Keratinocyte (primary cell): Measurements from ENCODE around the gene AMIGO1. TPM values are rescaled to one million over a fixed set of nuclear protein-coding genes. Genes with fewer than 3 reads are reported as not detected.
A peak's percentile ranks its signal among the peaks of the same experiment; 100 is the strongest.

Experiments
- DNase-seq: peaks from one replicate; pipeline ENCODE4 v3.0.0-alpha.2; 2011; ENCODE audit warnings: low read depth, missing footprints, low spot score
- FAIRE-seq: peaks from 2 replicates; lab custom pipeline; 2011; peaks lifted over from hg19 to GRCh38; lab: Jason Lieb, UNC
- H2AFZ ChIP-seq: 2 replicates; pipeline ENCODE4 v1.6.0; 2012; ENCODE audit warnings: low read length, control low read depth, inconsistent platforms; ENCODE audit not compliant: control insufficient read depth
- H3K27ac ChIP-seq: 2 replicates; pipeline ENCODE4 v1.5.1; 2011; ENCODE audit warnings: low read length; ENCODE audit not compliant: control insufficient read depth, insufficient read depth
- H3K27me3 ChIP-seq: 3 replicates; pipeline ENCODE4 v1.6.0; 2011; ENCODE audit warnings: low read length; ENCODE audit not compliant: control insufficient read depth, insufficient read depth; ENCODE audit errors: extremely low read depth
- H3K36me3 ChIP-seq, 2 experiments: 2 replicates in 1 of 2; 3 replicates in 1 of 2; pipeline ENCODE4 v1.5.1; 2011; ENCODE audit warnings: low read length in 2 of 2, mild to moderate bottlenecking in 1 of 2; ENCODE audit not compliant: control insufficient read depth in 2 of 2, insufficient read depth in 2 of 2; ENCODE audit errors: extremely low read depth in 1 of 2
- H3K4me1 ChIP-seq: 3 replicates; pipeline ENCODE4 v1.5.1; 2011; ENCODE audit warnings: low read length; ENCODE audit not compliant: control insufficient read depth, insufficient read depth; ENCODE audit errors: extremely low read depth
- H3K4me2 ChIP-seq: 3 replicates; pipeline ENCODE4 v1.6.0; 2011; ENCODE audit warnings: low read depth, low read length; ENCODE audit not compliant: control insufficient read depth, insufficient read depth; ENCODE audit errors: extremely low read depth
- H3K4me3 ChIP-seq, 3 experiments: fragments of 200-600 bp in 1 of 3; sonication (generic) in 1 of 3; 2 replicates in 2 of 3; 3 replicates in 1 of 3; pipeline ENCODE4 v1.5.1; 2011 to 2016; ENCODE audit warnings: low read length in 3 of 3, mild to moderate bottlenecking in 3 of 3, control low read depth in 2 of 3, inconsistent platforms in 1 of 3, low read depth in 1 of 3, mixed read lengths in 1 of 3, mixed run types in 1 of 3, moderate library complexity in 1 of 3; ENCODE audit not compliant: control insufficient read depth in 2 of 3, insufficient read depth in 2 of 3; ENCODE audit errors: extremely low read depth in 1 of 3
- H3K79me2 ChIP-seq: 2 replicates; pipeline ENCODE4 v1.6.0; 2012; ENCODE audit warnings: low read length; ENCODE audit not compliant: control insufficient read depth, insufficient read depth
- H3K9ac ChIP-seq: 3 replicates; pipeline ENCODE4 v1.6.0; 2011; ENCODE audit warnings: low read length; ENCODE audit not compliant: control insufficient read depth, insufficient read depth; ENCODE audit errors: extremely low read depth
- H3K9me1 ChIP-seq: 3 replicates; pipeline ENCODE4 v1.6.0; 2011; ENCODE audit warnings: low read length; ENCODE audit not compliant: control insufficient read depth, insufficient read depth; ENCODE audit errors: extremely low read depth
- H3K9me3 ChIP-seq: 2 replicates; pipeline ENCODE4 v1.5.1; 2012; ENCODE audit warnings: low read depth, low read length; ENCODE audit not compliant: control insufficient read depth
- H4K20me1 ChIP-seq: 3 replicates; pipeline ENCODE4 v1.6.0; 2011; ENCODE audit warnings: low read length; ENCODE audit not compliant: control insufficient read depth, insufficient read depth; ENCODE audit errors: extremely low read depth
- EZH2 ChIP-seq: IDR thresholded peaks from one replicate; pipeline ENCODE4 v1.6.1; 2012; ENCODE audit warnings: inconsistent platforms, mild to moderate bottlenecking, low read length, moderate library complexity
- dilution Hi-C: fragments of 300-500 bp; cut with MboI; formaldehyde crosslinking; loops from one replicate; pipeline ENCODE4 v1.7.0; 2020; ENCODE audit warnings: low sequenced_read_pairs; ENCODE audit not compliant: extremely low pct_ligation_motif_present
- polyA plus RNA-seq, 5 experiments: library from polyadenylated mRNA; depleted of rRNA in 3 of 5; stranded (reverse) in 3 of 5; stranded (forward) in 1 of 5; unstranded in 1 of 5; fragments of >200 nt; gene quantifications; 1 replicate in 1 of 5; 2 replicates in 3 of 5; 3 replicates in 1 of 5; pipeline versions ENCODE4 v1.2.1 to v1.2.3, GENCODE V29; 2011 to 2012; ENCODE audit warnings: missing spikeins in 2 of 5, low read depth in 1 of 5, low replicate concordance in 1 of 5
- TF ChIP-seq, protein P1 (sequence below), 3 experiments: IDR thresholded peaks in 1 of 3; conservative IDR thresholded peaks in 1 of 3; optimal IDR thresholded peaks in 1 of 3; 2 replicates in 2 of 3; 3 replicates in 1 of 3; pipeline versions ENCODE3 to v1.5.1; 2011; ENCODE audit warnings: low read length in 3 of 3, mild to moderate bottlenecking in 3 of 3, moderate library complexity in 2 of 3, control low read depth in 1 of 3, inconsistent platforms in 1 of 3; ENCODE audit not compliant: insufficient read depth in 2 of 3; ENCODE audit errors: extremely low read depth in 1 of 3

AMIGO1 gene
- polyA plus RNA-seq, 1 donor (not counting 4 experiments of a cell fraction or from before 2014, with no cell fraction given): 0.26 TPM

DNA sequence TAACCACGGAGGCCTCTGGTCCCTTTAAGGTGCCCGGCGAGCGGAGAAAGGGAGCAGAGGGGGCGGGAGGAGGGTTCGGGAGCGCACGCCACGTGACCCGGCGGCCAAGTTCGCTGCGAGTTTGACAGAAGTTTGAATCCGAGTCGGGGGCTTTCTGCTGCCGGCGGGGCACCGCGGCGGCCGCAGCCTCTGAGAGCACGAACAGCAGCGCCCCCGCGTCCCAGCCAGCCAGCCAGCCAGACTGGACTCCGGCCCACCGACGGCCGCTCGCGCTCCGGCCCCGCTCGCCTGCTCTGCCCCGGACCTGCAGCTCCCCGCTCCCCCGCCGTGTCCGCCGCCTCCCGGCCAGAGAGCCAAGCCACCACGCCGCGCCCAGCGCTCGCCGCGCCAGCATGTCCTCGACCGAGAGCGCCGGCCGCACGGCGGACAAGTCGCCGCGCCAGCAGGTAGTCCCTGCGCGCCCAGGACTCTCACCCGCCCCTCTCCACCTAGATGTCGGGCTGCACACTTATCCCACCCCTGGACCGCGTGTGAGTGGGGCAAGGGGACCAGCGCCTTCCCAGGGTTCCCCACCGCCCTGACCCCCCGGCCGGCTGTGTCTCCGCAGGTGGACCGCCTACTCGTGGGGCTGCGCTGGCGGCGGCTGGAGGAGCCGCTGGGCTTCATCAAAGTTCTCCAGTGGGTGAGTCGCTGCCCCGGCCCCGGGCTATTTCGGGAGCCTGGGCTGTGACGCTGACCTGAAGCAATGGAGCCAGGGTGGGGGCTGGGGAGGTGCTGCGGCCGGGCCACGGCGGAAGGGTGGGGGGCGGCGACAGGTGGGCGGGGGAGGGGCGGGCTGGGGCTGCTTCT is 42.9 kb downstream of the AMIGO1 start, which contains the start of gene SYPL2:
SYPL2 (plus strand) TSS at position 95 of the 849 bp plus-strand sequence; CDS start at position 393, 298 bp downstream.
- Histone ChIP-seq H3K4me3 (peak within 1 kb of the TSS in 2 of 3 experiments; percentile 16 to 33), H4K20me1 (no peaks in the 10 kb centered on the region), H3K27ac (no peak within 1 kb of the TSS), H3K4me1 (no peaks in the 10 kb centered on the region), H2AFZ (no peak within 1 kb of the TSS), H3K4me2 (peak within 1 kb of the TSS; percentile 51), H3K36me3 (no peaks in the 10 kb centered on the region), H3K79me2 (no peaks in the 10 kb centered on the region), H3K27me3 (peaks cover 67% of the 10 kb centered on the region), H3K9me1 (no peaks in the 10 kb centered on the region), H3K9ac (no peak within 1 kb of the TSS), H3K9me3 (no peaks in the 10 kb centered on the region)
- DNase-seq (no peak), FAIRE-seq (no peak)
- TF ChIP-seq EZH2: peak; percentile 73
- TF ChIP-seq, protein P1, sequence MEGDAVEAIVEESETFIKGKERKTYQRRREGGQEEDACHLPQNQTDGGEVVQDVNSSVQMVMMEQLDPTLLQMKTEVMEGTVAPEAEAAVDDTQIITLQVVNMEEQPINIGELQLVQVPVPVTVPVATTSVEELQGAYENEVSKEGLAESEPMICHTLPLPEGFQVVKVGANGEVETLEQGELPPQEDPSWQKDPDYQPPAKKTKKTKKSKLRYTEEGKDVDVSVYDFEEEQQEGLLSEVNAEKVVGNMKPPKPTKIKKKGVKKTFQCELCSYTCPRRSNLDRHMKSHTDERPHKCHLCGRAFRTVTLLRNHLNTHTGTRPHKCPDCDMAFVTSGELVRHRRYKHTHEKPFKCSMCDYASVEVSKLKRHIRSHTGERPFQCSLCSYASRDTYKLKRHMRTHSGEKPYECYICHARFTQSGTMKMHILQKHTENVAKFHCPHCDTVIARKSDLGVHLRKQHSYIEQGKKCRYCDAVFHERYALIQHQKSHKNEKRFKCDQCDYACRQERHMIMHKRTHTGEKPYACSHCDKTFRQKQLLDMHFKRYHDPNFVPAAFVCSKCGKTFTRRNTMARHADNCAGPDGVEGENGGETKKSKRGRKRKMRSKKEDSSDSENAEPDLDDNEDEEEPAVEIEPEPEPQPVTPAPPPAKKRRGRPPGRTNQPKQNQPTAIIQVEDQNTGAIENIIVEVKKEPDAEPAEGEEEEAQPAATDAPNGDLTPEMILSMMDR (optimal IDR thresholded peaks at IDR 0.05 in 1 of 3, IDR thresholded peaks at IDR 0.05 in 1 of 3, conservative IDR thresholded peaks at IDR 0.05 in 1 of 3; ENCODE audit: extremely low read depth in 1 of 3, insufficient read depth in 2 of 3, low read length in 3 of 3): no peak
- dilution Hi-C loops: no loop called here

DNA sequence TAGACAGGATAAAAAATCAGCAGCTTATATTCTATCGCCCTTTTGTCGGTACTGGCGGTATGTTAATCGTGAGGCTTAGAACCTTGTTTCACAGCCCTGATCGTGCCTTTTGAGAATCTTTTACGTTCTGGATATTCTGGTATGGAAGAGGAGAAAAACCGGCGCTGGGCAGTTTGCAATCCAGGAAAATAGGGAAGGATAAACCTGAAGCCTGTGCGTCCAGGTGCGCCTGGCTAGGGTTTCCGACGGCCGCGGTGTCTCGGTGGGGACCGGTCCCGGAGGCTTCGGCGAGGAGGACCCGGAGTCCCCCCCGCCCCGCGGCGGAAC is 43.4 kb downstream of the AMIGO1 start:
- Histone ChIP-seq H3K27me3 (peaks cover 63% of the 10 kb centered on the region), H3K36me3 (no peaks in the 10 kb centered on the region), H3K79me2 (no peaks in the 10 kb centered on the region), H3K4me3 (peak overlapping the region in 2 of 3 experiments; percentile 13 to 16), H3K9me1 (no peaks in the 10 kb centered on the region), H3K9ac (no peak overlapping the region), H3K4me1 (no peaks in the 10 kb centered on the region), H3K4me2 (peak overlapping the region; percentile 51), H3K9me3 (no peaks in the 10 kb centered on the region), H4K20me1 (no peaks in the 10 kb centered on the region), H2AFZ (no peak overlapping the region), H3K27ac (no peak overlapping the region)
- DNase-seq: no peak
- FAIRE-seq: no peak
- TF ChIP-seq, protein P1 (optimal IDR thresholded peaks at IDR 0.05 in 1 of 3, IDR thresholded peaks at IDR 0.05 in 1 of 3, conservative IDR thresholded peaks at IDR 0.05 in 1 of 3; ENCODE audit: extremely low read depth in 1 of 3, insufficient read depth in 2 of 3, low read length in 3 of 3): no peak
- TF ChIP-seq EZH2: no peak
- dilution Hi-C loops: no loop called here
